Measurements from ENCODE around the gene DPP6.

DNA sequence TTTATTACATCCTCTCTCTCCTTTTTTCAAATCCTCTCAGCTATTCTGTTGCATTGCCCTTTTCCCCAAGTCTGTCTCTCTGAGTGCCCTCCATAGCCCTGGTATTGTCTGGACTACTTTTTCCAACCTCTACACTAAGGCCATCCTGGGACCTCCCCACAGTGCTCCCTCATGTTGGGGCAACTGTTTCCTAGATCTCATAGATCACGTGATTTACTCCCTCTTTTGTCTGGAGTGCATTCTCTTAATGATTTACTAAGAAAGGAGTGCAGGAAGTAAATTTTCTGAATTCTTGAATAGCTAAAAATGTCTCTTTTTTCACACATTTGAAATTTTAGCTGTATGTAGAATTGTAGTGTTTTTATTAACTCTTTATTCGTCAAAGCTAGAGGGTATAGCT, 733.7 kb downstream of the DPP6 start:
- TF ChIP-seq EZH2 (IDR thresholded peaks at IDR 0.05; ENCODE audit: low read depth): no peak
- TF ChIP-seq, protein P1, sequence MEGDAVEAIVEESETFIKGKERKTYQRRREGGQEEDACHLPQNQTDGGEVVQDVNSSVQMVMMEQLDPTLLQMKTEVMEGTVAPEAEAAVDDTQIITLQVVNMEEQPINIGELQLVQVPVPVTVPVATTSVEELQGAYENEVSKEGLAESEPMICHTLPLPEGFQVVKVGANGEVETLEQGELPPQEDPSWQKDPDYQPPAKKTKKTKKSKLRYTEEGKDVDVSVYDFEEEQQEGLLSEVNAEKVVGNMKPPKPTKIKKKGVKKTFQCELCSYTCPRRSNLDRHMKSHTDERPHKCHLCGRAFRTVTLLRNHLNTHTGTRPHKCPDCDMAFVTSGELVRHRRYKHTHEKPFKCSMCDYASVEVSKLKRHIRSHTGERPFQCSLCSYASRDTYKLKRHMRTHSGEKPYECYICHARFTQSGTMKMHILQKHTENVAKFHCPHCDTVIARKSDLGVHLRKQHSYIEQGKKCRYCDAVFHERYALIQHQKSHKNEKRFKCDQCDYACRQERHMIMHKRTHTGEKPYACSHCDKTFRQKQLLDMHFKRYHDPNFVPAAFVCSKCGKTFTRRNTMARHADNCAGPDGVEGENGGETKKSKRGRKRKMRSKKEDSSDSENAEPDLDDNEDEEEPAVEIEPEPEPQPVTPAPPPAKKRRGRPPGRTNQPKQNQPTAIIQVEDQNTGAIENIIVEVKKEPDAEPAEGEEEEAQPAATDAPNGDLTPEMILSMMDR (conservative IDR thresholded peaks at IDR 0.05): no peak
